Activated naive CD8-positive, alpha-beta T cell treated with anti-CD3 and anti-CD28 coated beads, Interleukin-2, amount 50 U/mL, for 16 hours (primary cell): ENCODE data around the gene C14orf119.

Experiments used
- DNase-seq: peaks from one replicate; pipeline ENCODE4 v3.0.0-alpha.2; 2020; ENCODE audit warnings: low read depth, low spot score

Gene C14orf119

GRCh38 chr14:23126548-23127278 is 31.4 kb downstream of the C14orf119 start:
- DNase-seq, result no peak

- no peak for DNase-seq
Observed at GRCh38 chr14:23127861-23128260, 32.6 kb downstream of the C14orf119 start.

- DNase-seq, result no peak
Observed at GRCh38 chr14:23128969-23129758, 33.9 kb downstream of the C14orf119 start.

GRCh38 chr14:23129759-23130316 is 34.5 kb downstream of the C14orf119 start:
- DNase-seq, result no peak

- DNase-seq, result no peak
Observed at GRCh38 chr14:23130871-23131270, 35.6 kb downstream of the C14orf119 start.

GRCh38 chr14:23131482-23131881 is 36.2 kb downstream of the C14orf119 start:
- no peak for DNase-seq

GRCh38 chr14:23132970-23133369 is 37.7 kb downstream of the C14orf119 start:
- no peak for DNase-seq

GRCh38 chr14:23136566-23137133 is 41.3 kb downstream of the C14orf119 start:
- DNase-seq, result no peak

GRCh38 chr14:23137192-23137812 is 42.0 kb downstream of the C14orf119 start:
- DNase-seq, result no peak

GRCh38 chr14:23137813-23138535 is 42.7 kb downstream of the C14orf119 start:
- DNase-seq, result no peak

- DNase-seq, result no peak
Observed at GRCh38 chr14:23139874-23140273, 44.6 kb downstream of the C14orf119 start.

GRCh38 chr14:23140371-23140770 is 45.1 kb downstream of the C14orf119 start:
- DNase-seq, result no peak

- DNase-seq, result no peak
Observed at GRCh38 chr14:23141706-23142444, 46.6 kb downstream of the C14orf119 start.

- no peak for DNase-seq
Observed at GRCh38 chr14:23142826-23143225, 47.5 kb downstream of the C14orf119 start.

GRCh38 chr14:23143911-23144310 is 48.6 kb downstream of the C14orf119 start:
- no peak for DNase-seq

GRCh38 chr14:23145794-23146350 is 50.6 kb downstream of the C14orf119 start:
- DNase-seq, result no peak

- no peak for DNase-seq
Observed at GRCh38 chr14:23146351-23146910, 51.1 kb downstream of the C14orf119 start.

- DNase-seq, result no peak
Observed at GRCh38 chr14:23146980-23147379, 51.7 kb downstream of the C14orf119 start.

- DNase-seq, result no peak
Observed at GRCh38 chr14:23147676-23148075, 52.4 kb downstream of the C14orf119 start.
